IPS DF 4.7 (cell line): ENCODE data around the gene SUPT3H.

ENCODE experiments used
- DNase-seq: peaks from one replicate; pipeline ENCODE4 v3.0.0-alpha.2; 2013; ENCODE audit warnings: low spot score; ENCODE audit errors: extremely low read depth

The SUPT3H gene

DNA sequence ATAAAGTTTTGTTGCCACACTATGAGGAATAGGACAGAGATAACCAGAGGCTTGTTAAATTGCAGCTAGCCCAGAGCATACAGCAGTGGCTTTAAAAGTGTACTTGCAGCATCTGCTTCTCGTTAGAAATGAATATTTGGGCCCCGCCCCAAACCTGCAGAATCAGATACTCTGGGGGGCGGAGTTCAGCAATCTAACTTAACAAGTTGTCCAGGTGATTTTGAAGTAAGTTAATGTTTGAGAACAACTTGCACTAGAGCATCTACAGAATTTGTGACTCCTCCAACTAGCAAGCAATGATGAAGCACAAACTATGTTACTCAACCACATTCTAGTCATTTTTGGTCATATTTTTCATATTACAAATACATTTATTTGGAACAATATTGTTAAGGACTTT, 10.6 kb upstream of the SUPT3H start:
- DNase-seq = no peak

DNA sequence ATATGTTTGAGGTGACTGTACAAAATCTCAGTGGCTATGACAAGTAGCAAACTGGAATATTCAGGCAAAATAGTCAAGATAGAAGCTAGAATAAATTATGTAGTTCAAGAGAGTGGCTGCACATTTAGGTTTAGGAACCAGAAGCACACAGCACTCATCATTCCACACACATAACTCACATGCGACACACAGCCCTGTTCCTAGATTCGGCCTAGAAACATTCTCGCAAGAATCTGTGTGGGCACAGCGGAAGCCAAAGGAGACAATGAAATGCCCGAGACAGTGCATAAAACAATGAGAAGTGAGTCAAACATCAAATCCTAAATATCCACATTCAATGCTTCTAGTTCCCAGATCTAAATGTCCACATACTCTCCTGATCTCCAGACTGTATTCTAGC, 9.5 kb upstream of the SUPT3H start:
- DNase-seq = no peak

DNA sequence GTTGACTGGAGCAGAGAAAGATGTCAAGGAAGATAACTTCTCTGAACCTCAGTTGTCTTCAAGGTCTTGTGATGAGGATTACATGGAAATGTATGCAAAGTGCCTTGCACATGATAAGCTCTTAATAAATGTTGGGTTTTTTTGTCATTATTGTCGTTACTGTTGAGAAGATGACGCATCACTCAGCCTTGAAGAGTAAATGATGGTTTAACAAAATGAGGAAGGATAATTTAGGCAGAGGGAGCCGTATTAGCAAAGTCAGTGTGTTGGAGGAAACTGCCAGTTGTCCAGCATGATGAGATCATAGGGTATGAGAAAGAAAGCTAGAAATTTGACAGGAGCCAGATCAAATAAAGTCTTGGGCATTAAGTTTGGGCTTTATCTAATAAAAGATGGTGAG, 8.8 kb upstream of the SUPT3H start:
- no peak for DNase-seq

DNA sequence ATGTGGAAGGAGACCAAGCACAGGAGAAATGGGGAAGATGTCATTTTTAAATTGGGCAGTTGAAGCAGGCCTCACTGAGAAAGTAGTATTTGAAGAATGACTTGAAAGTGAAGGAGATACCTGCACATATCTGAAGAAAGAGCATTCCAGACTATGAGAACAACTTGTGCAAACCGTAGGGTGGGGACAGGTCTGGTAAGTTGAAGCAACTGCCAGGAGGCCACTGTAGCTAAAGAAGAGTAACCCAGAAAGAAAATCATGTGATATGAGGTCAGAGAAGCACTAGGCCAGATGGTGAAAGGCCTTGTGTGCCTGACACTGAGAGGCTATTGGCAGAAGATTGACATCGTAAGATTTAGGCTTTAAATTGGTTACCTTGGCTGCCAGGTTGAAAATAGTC, 4.7 kb upstream of the SUPT3H start:
- DNase-seq = no peak

DNA sequence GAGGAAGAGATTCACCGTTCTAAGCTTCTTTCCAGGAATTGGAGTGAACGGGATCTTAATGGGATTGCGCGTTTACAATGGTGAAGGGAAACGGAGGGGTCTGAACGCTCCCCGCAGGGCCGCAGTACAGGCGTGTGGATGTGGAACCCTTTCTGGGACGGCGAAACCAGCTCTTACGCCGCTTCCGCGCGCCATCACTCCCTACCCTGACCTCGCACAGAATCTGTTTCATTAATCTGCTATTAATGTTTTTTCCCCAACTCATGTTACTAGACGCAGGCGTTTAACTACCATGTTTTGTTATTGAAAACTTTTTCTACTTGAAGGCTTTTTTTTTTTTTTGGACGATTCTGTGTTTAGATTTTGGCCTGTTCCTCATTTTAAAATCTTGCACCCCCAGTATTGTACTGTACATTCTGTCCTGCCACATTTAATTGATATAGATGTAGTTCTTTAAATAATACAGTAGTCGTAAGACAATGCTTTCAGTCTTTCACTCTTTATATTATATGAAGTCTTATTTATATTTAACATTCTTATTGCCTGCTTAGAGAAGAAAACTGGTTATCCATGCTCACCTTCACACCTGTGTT, 696 bp upstream of the SUPT3H start:
- DNase-seq = no peak

DNA sequence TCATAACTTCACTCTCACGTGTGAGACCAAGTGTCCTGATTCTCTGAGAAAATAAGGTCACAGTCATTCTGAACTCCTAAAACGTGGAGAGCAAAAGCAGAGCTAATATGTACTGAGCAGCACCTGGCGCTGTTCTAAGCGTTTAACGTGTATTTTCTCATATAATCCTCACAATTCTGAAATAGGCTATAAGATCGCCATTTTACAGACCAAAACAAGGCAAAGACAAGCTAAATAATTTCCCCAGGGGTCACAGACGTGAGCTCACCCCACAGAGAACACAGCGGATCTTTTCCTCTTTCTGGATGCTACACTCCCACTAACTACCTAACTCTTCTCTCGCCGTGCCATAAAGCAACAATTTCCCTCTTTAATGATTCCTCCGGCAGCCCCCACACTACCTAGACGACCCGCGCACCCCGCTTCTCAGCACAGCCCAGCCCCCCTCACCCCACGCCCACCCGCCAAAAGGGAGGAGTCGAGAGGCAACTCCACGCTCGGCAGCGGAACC, 636 bp downstream of the SUPT3H start:
- DNase-seq = no peak

DNA sequence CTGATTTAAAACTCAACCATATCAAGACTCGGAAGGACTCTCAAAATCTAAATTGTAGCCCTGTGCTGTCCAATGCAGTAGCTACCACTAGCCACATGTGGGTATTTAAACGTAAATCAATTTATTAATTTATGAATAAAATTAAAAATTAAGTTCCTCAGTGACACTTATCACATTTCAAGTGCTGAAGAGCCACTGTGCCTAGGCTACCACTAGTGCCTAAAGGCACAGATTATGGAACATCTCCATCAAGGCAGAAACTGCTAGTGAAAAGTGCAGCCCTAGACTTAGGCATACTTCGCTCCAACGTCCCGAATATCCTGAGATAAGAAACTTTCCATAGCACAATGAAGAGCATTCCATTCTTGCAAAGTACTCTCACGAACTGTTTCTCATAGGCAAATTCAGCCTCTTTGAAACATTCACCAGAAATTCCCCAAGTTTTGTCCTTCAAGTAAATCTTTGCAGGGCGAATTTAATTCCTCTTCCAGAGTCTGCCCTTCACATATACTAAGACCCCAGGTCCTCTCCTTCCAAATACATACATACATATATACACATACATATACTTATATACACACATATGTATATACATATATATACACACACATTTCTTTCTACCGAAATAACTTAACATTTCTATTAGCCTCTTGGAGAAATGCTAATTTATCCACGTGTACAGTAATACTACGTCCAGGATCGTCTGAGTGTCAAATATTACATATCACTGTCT, 1.3 kb downstream of the SUPT3H start:
- no peak for DNase-seq

DNA sequence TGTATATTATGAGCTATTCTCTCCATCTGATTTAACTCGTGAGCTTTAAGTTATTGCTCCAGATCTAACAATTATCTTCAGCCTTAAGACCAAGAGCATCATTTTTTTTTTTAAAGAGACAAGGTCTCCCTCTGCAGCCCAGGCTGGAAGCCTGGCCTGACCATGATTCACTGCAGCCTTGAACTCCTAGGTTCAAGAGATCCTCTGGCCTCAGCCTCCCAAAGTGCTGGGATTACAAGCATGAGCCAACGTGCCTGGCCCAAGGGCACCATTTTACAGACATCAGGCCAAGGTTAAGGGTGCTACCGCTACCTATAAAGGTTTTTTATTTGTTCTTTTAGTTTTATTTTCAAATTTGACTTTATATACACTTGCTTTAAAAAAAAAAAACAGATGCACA, 2.3 kb downstream of the SUPT3H start:
- DNase-seq = no peak

DNA sequence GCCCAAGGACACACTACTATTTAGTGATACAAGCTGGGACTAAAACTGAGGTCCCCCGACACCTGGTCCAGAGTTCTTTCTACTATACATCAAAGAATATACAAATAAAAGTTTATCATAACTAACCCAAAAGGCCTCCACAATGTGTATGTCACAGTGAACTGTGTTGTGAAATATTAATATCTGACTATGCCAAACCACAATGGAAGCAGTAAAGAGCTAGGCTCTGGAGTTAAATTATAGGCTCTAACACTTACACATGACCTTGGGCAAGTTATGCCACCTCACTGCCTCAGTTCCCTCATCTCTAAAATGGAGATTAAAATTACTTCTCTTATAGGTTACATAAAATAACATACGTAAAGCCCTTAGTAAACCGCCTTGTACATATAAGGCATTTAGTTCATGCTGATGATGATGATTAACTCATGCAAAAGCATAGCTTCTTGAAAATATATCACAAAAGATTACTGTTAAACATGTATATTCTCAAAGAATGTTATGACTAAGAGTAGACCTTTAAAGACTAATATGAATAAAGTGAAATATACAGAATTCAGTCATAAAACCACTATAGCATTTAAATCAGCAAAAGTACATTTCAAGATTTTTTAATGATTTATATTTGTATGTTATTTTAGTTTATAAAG, 5.7 kb downstream of the SUPT3H start:
- DNase-seq = no peak

DNA sequence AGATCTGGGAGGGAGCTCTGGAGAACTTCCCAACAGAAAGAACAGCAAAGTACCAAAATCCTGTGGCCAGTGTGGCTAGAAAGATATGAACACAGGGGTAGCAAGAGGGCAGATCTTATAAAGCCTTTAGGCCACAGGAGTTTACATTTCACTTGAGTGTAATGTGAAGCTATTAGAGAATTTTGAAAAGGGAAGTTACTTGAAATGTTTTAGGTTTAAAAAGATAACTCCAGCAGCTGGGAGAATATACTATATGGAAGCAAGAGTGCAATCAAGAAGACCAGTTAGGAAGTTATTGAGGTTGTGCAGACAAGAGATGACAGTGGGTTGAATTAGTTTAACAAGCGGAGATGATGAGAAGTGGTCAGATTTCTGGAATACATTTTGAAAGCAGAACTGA, 7.9 kb downstream of the SUPT3H start:
- no peak for DNase-seq

DNA sequence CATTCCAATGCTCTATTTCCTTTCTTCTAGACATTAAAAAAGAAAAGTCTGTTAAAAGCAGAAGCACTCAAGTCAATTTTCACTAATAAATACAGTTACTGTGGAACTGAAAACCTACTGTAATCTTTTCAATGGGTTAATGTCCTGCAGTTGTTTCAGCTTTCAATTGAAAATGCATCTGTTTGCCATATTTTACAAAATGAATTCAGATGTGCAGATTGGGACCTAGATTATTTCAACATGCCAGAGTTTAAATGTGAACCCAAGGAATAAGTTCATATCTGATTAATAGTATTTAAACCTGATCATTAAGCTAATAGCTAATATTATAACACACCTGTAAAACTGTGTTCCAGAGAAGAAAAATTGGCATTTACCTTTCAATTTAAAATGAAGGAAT, 9.7 kb downstream of the SUPT3H start:
- no peak for DNase-seq

DNA sequence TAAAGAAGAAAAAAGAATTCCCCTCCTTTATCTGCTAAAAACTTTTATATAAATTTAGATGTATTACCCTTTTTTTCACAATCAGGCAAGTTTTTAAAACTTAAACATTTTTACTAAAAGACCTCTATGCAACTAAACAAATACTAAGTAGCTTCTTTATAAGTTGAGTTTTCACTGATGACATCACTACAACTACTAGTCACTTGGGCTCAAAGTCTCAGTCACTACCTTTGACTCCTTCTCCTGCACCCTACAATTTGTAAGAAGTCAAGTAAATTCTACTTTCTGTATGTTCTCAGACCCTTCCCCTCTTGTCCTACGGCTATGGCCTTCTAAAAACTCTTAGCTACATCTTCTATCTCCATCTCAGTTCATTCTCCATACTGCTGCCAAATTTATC, 11.2 kb downstream of the SUPT3H start:
- no peak for DNase-seq

DNA sequence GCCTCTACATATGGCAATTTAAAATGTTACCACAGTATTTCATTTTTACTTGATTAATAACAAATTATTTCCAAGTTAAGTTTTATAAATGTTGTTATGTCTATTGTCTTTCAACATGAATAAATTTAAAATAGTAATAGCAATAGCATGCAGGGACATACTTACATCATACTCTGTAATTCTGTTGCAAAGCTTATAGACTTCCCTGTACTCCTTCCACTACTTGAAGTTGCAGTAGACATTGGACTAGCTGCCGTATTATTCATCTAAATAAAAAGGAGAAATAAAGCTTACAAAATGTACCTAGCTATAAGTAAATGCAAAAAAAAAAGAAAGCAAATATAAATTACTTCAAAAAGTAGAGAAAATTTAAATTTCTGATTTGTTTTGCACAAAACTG, 12.7 kb downstream of the SUPT3H start:
- no peak for DNase-seq

DNA sequence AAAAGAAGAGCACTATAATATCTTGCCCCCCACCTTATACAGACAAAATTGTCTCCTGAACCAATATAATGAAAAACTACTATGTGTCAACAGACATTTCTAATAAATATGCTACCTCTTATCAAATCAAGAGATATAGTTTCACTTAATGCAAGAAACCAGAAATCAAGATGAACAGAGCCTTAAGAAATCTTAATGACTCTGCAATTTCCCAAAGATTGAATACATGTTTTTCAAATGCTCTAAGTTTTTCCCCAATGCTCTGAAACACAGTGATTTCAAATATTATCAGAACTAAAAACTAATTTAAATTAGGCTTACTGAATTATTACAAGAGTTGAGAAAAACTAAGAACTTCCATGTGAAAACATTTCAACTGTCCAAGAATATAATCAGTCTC, 13.3 kb downstream of the SUPT3H start:
- no peak for DNase-seq

DNA sequence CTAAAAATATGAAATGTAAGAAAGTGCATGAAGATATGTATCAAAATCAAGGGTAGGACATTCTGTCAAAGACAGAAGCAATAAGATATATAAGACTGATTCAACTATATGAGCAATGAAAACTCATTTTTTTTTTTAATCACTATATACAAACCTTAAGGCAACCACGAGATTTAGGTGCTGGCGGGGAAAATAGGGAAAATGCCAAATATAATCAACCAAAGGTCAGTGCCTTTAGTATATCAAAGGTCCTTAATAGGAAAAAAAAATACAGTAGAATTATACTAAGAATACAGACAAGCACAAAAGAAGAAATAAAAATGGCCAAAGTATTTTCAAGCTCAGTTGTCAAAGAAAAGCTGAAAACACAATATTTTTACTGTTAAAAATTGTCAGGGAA, 24.1 kb downstream of the SUPT3H start:
- no peak for DNase-seq

DNA sequence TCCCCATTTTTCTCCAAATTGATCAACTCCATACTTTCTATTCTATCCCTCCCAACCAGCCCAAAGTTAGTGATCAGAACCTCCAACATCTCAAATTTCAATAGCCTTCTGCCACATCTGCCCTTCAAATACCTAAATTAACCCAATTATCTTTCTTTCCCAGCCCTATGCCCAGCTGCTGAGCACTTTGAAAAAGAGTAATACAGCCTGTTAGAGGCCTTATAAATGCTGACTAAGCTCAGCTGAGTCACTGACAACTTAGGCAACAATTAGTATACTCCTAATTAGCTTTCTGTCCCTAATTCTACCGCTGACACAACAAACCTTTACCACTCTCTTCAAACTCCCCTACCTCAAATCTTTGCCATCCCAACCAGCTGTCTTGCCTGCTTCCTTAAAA, 26.1 kb downstream of the SUPT3H start:
- DNase-seq = no peak

DNA sequence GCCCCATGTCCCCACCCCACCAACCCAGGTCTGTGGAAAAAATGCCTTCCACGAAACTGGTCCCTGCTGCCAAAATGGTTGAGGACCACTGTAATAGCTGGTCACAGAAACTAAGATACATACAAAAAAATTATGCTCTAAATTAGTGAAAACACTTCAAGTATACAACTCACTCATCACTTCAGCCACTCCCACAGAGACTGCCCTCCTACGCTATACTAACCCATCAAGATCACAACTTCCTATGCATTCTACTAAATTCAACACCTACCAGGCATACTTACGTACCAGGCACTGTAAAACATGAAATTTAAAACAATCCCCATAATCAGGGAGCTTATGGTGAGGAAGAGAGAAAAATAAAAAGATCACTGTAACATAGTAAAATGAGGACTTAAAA, 26.7 kb downstream of the SUPT3H start:
- DNase-seq = no peak

DNA sequence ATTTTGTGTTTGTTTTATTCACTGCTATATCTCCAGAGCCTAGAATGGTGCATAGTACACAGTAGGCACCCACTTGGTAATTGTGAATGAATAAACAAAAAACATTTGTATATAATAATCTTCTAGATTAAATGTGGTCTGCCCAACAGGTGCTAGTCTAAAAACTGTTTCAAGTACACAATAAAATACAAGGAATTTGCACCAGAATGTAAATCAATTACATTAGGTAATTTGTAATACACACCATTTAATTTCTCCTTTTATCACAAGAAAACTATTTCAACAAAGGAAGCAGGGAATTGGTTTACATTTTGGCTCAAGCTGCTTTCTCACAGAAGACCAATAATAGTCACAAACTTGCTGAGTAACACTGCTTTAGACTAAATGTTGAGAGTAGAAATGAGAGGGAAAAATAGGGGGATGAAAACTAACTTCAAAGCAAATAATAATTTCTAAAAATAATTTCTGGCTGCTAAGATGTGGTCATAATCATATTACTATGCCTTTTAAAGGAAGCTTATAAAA, 27.5 kb downstream of the SUPT3H start:
- DNase-seq = no peak

DNA sequence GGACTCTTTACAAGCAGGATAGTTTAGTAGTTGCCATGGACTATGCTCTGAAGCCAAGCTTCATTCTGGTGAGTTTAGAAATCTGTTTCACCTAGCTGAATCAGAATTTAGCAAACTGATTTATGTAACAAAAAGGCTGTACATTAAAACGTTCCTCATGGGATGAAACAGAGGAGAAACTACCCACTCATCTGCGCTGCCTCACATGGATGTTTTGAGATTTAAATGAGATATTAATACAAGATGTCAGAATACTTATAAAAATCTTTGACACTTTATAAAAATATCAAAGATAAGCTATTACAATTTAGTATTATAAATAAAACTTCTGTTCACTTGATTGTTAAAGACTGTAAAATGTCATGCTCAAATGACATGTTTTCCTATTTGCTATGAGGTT, 32.8 kb downstream of the SUPT3H start:
- no peak for DNase-seq

DNA sequence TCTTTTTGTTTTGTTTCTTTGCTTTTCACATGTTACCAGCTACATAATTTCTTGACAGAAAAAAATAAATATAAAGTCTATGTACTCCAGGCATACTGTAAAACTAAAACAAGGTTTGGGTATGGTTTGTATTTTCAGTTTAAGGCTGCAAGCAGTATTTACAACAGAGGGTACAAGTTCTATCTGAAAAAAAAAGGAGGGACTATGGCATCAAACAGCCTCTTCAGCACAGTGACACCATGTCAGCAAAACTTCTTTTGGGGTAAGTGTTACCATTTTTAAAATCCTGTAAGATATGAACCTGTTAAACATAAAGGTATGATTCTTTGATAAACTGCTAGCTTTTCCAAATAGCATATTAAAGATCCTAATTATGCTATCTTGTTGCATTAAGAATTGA, 49.2 kb downstream of the SUPT3H start:
- DNase-seq = no peak

DNA sequence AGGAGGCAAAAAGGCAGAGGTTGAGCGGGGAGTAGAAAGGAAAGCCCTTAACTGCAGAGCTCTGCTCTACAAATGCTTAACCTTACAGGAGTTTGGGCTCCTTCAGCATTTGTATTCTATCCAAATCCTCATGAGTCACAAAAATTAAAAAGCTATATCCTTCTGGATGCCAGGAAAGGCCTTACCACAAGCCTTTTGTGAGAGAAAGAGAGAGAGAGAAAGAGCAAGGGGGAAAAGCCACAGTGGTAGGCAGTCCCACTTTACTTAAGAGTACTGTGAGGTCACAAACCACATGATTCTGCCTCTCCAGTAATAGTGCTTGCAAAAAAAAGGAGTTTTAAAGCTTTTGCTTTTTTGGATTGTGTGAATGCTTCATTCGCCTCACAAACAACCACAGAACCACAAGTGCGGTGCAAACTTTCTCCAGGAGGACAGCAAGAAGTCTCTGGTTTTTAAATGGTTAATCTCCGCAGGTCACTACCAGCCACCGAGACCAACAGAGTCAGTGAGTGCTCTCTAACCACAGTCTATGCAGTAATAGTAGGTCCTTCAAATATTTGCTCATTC, 49.7 kb downstream of the SUPT3H start, which contains the start of gene RUNX2:
TSS of gene RUNX2 (plus strand) at position 375 of the 567 bp plus-strand sequence. CDS start 397 bp downstream, outside the sequence.
- no peak for DNase-seq
